Coronary artery (tissue), 2 donors: ENCODE data around the gene DNAAF2.
A peak's percentile ranks its signal among the peaks of the same experiment; 100 is the strongest.

Experiments
- DNase-seq: peaks from one replicate; pipeline ENCODE4 v3.0.0-alpha.2; 2017; ENCODE audit warnings: low spot score
- H3K27ac ChIP-seq, 2 donors: fragments of 200-600 bp; sonication (generic); one replicate each; pipeline ENCODE4 v1.5.1; 2016 to 2019
- H3K4me3 ChIP-seq: fragments of 200-600 bp; sonication (generic); 2 replicates; pipeline ENCODE4 v1.5.1; 2016; ENCODE audit warnings: mild to moderate bottlenecking, moderate library complexity
- TF ChIP-seq, protein P1 (sequence below): fragments of 200-600 bp; sonication (generic); IDR thresholded peaks from one replicate; pipeline ENCODE4 v1.5.1; 2019; ENCODE audit warnings: antibody characterized with exemption

The DNAAF2 gene

GRCh38 chr14:49612251-49612650 is 22.8 kb downstream of the DNAAF2 start:
- no peak for DNase-seq
- TF ChIP-seq, protein P1, sequence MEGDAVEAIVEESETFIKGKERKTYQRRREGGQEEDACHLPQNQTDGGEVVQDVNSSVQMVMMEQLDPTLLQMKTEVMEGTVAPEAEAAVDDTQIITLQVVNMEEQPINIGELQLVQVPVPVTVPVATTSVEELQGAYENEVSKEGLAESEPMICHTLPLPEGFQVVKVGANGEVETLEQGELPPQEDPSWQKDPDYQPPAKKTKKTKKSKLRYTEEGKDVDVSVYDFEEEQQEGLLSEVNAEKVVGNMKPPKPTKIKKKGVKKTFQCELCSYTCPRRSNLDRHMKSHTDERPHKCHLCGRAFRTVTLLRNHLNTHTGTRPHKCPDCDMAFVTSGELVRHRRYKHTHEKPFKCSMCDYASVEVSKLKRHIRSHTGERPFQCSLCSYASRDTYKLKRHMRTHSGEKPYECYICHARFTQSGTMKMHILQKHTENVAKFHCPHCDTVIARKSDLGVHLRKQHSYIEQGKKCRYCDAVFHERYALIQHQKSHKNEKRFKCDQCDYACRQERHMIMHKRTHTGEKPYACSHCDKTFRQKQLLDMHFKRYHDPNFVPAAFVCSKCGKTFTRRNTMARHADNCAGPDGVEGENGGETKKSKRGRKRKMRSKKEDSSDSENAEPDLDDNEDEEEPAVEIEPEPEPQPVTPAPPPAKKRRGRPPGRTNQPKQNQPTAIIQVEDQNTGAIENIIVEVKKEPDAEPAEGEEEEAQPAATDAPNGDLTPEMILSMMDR: no peak
- H3K4me3 ChIP-seq: no peak overlapping the region
- no peak overlapping the region for H3K27ac ChIP-seq

- no peak for DNase-seq
- H3K27ac ChIP-seq: no peak overlapping the region
- TF ChIP-seq, protein P1: no peak
- no peak overlapping the region for H3K4me3 ChIP-seq
Observed at GRCh38 chr14:49607583-49607982, 27.5 kb downstream of the DNAAF2 start.

DNA sequence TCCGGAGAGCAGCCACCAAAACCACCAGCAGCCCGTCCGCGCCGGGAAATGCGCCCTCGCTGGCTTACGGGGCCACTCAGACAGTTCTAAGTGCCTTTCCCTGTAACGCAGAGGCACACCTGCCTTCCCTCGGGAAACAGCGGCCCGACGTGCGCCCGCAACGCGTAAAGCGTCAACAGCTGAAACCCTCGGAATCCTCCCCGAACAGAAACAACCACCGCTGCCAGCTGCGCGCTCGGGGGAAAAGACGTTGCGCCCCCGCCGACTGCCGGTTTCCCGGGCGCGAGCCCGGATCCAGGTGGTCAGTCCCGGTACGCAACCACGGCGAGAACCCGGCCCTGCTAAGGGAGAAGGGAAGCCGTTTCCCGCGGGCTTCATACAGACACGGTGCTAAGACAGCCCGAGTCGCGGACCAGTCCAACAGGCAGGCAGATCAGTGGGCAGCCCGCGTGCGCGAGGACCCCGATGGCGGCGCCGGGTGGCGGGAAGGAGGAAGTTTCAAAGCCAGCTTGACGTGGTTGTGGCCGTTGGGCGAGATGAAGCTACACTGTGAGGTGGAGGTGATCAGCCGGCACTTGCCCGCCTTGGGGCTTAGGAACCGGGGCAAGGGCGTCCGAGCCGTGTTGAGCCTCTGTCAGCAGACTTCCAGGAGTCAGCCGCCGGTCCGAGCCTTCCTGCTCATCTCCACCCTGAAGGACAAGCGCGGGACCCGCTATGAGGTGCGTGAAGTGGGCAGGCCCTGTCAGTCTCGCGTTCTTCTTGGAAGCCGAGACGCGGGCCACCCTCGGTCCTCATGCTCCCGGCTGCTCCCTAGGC is 36.4 kb downstream of the DNAAF2 start, which contains the start of gene LRR1:
LRR1 (plus strand) TSS at position 456 of the 816 bp plus-strand sequence; CDS start at position 537, 81 bp downstream.
- TF ChIP-seq, protein P1: no peak
- peak within 1 kb of the TSS; percentile 88 for H3K4me3 ChIP-seq
- H3K27ac ChIP-seq: peak within 1 kb of the TSS; percentile 88 to 92
- peak; percentile 87 for DNase-seq

GRCh38 chr14:49598189-49598484 is 36.9 kb downstream of the DNAAF2 start:
- peak overlapping the region; percentile 88 to 92 for H3K27ac ChIP-seq
- TF ChIP-seq, protein P1: no peak
- peak overlapping the region; percentile 88 for H3K4me3 ChIP-seq
- DNase-seq: no peak

DNA sequence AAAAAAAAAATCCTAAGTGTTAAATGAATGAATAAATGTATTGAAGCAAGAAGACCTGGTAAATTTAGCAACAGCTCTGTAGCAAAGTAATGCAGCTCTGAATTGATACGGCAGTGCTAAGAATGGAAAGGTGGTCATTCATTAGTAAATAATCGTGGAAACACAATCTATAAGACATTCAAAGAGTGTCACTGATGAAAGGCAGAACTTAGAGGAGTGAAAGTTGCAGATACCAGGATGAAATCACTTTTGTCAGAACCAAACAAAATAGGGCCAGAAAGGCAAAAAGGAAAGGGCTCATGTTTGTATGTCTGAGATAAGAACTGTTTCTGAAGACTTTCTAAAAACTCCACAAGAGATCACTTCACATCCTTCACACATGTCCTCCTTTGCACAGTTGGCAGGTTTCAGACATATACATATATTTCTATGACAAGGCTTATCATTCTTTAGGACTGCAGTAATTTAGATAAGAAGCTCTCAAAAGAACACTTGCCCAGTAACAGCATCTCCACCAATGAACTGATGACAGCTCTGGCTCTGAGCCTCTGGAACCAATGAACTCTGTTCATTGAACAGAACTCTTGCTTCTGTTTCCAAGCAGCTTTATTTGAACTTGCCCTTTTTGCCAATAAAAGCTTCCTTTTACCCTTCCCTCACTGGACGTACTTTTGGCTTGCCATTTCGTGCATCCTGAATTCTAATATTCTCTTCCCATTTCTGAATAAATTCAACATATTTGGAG is 40.5 kb downstream of the DNAAF2 start:
- TF ChIP-seq, protein P1: no peak
- no peak for DNase-seq
- H3K27ac ChIP-seq: no peak overlapping the region
- H3K4me3 ChIP-seq: no peak overlapping the region

DNA sequence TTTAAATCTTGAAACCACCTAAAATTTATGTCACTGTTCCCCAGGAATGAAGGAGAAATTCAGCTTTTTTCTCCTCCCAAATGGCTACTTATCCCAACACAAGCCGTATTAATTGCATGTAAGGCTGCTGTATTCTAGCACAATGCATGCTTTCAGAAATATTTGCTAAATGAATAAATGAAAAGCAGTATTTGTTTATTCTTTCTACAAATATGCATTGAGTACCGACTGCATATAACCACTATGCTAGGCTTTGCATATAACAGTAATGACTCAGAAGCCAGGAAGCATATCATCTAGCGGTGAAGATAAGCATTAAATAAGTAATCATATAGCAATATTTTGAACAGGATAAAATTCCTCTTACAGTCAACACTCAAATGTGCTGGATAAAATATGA is 42.0 kb downstream of the DNAAF2 start:
- no peak for DNase-seq
- TF ChIP-seq, protein P1: no peak
- H3K27ac ChIP-seq: no peak overlapping the region
- H3K4me3 ChIP-seq: no peak overlapping the region
